Activated CD8-positive, alpha-beta memory T cell treated with anti-CD3 and anti-CD28 coated beads for 24 hours (primary cell): ENCODE results near the gene ARHGEF2.
A peak's percentile ranks its signal among the peaks of the same experiment; 100 is the strongest.
"Not testable (repeated sequence)": the region's sequence is repeated elsewhere in the genome, so short reads cannot be mapped to it uniquely, and the experiment has no call there.

Experiments
- DNase-seq: peaks from one replicate; pipeline ENCODE4 v3.0.0-alpha.2; 2020

The ARHGEF2 gene

GRCh38 chr1:155989242-155990004 lies 11.1 kb upstream of the ARHGEF2 start:
- DNase-seq = peak; percentile 91

- DNase-seq = not testable (repeated sequence)
Observed at GRCh38 chr1:155984903-155985645, 6.7 kb upstream of the ARHGEF2 start.

GRCh38 chr1:155984341-155984740 lies 6.0 kb upstream of the ARHGEF2 start:
- DNase-seq = no peak

DNA sequence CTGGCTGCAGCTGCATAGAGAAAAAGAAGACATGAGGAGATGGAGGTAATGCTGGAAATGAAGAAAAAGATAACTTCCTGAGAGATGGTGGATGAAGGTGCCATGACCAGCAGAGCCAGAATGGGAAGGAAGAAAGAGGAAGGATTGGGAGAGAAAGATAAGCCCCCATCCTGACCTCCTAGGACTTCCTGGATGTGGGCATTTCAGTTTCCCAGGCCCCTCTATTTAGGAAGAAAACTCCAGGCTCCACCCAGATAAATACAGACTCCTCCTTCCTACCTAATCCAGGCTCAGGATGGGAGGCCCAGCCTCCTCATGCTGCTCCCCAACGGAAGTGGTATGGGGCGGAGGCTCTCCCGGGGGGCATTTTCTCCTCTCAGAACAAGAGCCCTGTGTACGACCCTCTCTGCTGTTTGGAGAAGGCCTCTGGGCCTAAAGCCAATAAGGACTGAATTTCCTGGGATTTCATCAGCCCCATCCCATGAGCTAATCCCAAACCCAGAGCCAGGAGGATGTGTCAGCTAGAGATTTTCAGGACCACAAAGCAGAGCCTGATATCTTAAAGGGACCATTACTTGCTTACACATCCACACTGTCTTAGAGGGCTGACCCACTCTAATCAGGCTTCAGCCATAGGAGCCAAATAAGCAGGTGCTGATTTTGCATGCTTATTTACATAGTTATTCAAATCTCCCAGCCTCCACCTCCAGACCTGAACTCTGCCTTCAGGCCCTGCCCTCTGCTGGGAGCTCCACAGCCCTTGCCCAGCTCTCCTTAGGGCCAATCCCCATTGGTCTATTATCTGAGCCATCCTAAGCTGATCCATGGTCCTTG lies 5.1 kb upstream of the ARHGEF2 start:
- DNase-seq = no peak

- no peak for DNase-seq
Observed at GRCh38 chr1:155982106-155982505, 3.8 kb upstream of the ARHGEF2 start.

DNA sequence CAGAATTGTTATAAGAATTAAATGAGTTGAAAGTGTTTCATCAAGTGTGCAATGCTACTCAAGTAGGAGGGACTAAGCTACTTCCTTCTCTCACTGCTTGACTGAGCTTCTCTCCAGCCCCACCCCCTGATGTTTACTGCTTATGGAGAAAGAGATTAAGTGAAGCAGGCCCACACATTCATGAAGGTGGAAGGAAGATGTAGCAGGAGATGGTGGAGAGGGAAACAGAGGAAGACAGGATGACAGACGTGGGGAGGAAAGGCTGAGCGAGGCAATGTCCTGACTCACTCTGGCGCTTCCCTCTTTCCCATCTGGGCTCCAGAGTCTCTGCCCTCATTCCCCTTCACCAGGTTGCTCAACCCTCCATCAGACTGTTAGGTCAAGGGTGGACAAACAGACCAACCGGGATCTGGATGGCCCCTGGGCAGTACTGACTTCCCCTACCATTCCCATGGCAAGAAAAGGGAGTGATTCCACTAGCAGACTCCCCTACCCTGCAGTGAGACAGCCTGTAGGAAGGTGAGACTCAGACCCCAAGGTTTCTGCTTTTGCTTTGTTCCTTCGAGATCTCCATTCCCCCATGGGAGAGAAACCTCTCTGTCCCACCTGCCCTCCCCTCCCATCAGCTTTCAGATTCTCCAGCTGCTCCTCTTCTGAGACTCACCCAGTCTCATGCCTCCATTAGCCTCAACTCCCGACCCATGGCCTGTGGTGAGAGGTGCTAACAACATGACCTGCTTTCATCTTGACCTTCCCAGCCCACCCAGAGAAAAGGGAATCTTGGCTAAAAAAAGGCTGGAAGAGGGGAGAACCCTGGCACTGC lies 3.1 kb upstream of the ARHGEF2 start:
- no peak for DNase-seq

GRCh38 chr1:155979597-155980343 lies 1.4 kb upstream of the ARHGEF2 start:
- DNase-seq = no peak

- peak; percentile 68 for DNase-seq
Observed at GRCh38 chr1:155978973-155979429, 654 bp upstream of the ARHGEF2 start.

- peak; percentile 86 for DNase-seq
Observed at GRCh38 chr1:155977690-155978324, 540 bp downstream of the ARHGEF2 start.

- peak; percentile 70 for DNase-seq
Observed at GRCh38 chr1:155976913-155977689, 1.2 kb downstream of the ARHGEF2 start.

DNA sequence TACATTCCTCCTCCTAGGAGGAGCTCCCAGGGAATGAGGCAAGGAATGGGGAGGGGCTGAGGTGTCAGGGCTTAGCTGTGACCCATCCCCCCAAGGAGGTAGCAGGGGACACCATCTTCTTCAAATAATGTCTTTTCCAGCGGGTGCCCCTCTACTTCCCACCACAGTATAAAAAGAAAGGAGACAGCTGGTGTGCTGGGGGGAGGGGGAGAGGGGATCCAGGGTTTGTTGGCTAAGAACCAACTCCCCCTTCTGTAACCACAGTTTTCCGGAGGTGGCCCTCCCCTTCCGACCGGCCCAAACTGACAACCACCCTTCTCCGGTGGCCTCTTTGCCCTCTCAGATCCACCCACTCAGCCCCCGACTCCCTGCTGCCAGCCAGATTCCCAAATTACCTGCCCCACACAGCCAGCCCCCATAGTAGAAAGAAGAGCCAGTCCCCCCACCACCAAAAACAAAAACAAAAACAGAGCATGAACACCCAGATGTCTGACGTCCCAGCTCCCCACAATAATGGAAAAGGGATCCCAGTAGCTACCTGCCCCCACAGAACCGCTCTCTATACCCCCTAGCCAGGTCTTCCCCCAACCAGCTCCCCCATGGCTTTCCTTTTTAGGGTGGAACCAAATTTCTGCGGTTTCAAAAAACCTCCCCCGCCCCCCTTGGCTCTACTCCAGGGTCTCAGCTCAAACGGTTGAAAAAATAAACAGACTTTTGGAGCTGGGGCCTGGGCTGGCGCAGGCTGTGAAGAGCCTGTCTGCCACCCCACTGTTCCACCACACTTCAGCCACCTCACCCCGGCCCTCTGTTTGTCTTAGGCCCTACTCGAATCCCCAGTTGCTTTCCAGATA lies 2.1 kb downstream of the ARHGEF2 start:
- DNase-seq = peak; percentile 84

DNA sequence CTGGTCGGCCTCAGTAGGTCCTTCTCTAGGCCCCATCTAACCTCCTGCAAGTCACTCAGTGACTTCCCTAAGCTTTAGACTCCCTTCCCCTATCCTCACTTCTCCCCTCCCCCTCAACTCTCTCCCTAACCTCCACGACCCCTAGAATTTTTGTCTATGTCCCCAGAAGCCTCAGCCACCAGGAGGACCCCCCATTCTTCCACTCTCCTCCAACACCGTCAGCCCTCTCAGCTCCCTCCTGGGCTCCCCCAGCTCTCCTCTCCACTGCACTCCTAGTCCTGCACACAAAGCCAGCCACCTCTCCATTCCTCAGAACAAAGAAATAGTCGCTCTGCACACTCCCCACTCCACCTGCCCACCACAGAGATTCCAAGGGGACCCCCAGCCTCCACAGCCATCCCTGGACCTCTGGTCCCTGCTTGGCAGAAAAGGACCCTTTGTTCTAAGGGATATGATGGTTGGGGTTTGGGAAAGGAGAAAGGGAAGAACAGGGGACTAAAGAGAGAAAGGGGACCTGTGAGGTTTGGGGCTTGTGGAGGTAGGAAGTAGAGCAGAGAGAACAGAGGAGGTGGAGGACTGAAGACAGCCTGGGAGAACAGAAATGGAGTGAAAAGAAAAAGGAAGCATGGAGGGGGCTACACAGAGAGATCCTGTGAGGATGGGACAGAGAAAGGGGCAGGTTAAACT lies 2.8 kb downstream of the ARHGEF2 start:
- no peak for DNase-seq

GRCh38 chr1:155974208-155975115 lies 3.9 kb downstream of the ARHGEF2 start:
- DNase-seq = no peak

DNA sequence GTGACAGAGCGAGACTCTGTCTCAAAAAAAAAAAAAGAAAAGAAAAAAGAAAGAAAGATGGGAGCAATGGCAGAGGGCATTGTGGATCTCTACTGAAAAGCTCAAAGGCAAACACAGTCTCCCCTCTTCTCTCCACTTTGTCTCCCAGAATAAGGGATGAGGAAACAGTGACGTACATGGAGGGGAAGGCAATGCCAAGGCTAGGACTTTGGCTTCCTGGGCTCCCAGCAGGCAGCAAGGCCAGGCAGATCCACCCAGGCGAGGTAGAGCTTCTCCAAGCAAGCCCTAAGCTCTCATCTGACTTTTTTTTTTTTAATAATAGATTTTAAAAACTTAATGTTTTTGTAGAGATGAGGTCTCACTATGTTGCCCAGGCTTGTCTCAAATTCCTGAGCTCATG lies 4.6 kb downstream of the ARHGEF2 start:
- DNase-seq = no peak

- DNase-seq = no peak
Observed at GRCh38 chr1:155971910-155972809, 6.2 kb downstream of the ARHGEF2 start.

GRCh38 chr1:155970531-155971167 lies 7.7 kb downstream of the ARHGEF2 start:
- peak; percentile 65 for DNase-seq
